ENCODE measurements around the gene CPNE6.

Gene CPNE6

DNA sequence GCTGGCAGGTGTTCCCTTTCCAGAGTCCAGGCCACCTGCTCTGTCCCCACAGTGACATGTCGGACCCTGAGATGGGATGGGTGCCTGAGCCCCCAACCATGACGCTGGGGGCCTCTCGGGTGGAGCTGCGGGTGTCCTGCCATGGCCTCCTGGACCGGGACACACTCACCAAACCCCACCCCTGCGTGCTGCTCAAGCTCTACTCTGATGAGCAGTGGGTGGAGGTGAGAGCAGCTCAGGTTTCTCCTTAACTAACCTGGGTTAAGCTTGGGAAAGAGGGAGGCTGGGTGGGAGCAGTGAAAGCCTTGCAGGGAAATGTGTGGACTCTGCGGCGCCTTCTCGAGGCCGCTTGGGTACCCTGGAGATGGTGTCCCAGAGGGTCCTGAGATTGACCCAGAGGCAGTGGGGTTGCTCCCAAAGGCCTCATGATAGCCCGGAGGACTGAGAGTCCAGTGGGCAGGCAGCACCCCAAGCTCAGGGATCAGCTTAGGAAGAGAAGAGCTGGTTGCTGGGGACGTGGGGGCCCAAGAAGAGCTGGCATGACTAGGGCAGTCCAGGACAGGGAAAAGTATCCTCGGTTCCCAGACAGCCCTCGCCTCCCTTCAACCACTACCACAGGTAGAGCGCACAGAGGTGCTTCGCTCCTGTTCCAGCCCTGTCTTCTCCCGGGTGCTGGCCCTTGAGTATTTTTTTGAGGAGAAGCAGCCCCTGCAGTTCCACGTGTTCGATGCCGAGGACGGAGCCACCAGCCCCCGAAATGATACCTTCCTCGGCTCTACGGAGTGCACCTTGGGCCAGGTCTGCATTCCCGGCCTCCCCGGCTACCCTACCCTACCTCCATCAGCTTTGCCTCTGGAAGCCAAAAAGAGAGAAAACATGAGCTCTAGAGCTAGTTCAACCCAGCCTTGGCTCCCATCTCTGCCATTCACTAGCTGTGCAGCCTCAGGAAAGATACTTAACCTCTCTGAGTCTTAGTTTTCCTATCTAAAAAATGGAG is 1.8 kb downstream of the CPNE6 start:
- Histone ChIP-seq H3K4me3 (ENCODE audit: insufficient read depth in 1 of 2, low read depth in 1 of 2, low read length in 2 of 2) (no peak overlapping the region), H2BK15ac (ENCODE audit: low read depth, poor library complexity, severe bottlenecking) (no peak overlapping the region), H3K9me3 (ENCODE audit: control insufficient read depth, low read length) (no peaks in the 10 kb centered on the region), H3K27me3 (ENCODE audit: control insufficient read depth in 1 of 2, insufficient read depth in 1 of 2, low read length in 2 of 2) (peaks cover 71 to 87% of the 10 kb centered on the region in 2 experiments), H4K91ac (ENCODE audit: low read length) (no peak overlapping the region), H3K27ac (ENCODE audit: low read length, poor library complexity, severe bottlenecking) (no peak overlapping the region), H3K4ac (ENCODE audit: low read depth in 1 of 2, low read length in 2 of 2) (no peak overlapping the region), H3K4me1 (ENCODE audit: control insufficient read depth, insufficient read depth, low read depth, low read length) (peaks cover 3% of the 10 kb centered on the region), H4K8ac (ENCODE audit: low read length) (no peak overlapping the region), H3K36me3 (ENCODE audit: control insufficient read depth in 1 of 2, insufficient read depth in 2 of 2, low read depth in 1 of 2, low read length in 2 of 2) (no peaks in the 10 kb centered on the region), H2AFZ (ENCODE audit: low read depth, low read length) (no peak overlapping the region), H2BK5ac (ENCODE audit: low read depth, low read length, poor library complexity, severe bottlenecking) (no peak overlapping the region), H3K4me2 (ENCODE audit: low read length, poor library complexity, severe bottlenecking) (no peak overlapping the region), H3K23ac (ENCODE audit: low read length in 2 of 2) (no peak overlapping the region), H2BK12ac (ENCODE audit: low read length in 2 of 2) (no peak overlapping the region), H3K14ac (ENCODE audit: low read length in 2 of 2) (no peak overlapping the region), H3K9ac (ENCODE audit: low read length) (no peak overlapping the region), H2BK120ac (ENCODE audit: low read depth, low read length) (no peak overlapping the region), H2AK5ac (ENCODE audit: low read length, severe bottlenecking) (no peak overlapping the region), H3K18ac (ENCODE audit: low read depth in 1 of 2, low read length in 2 of 2) (no peak overlapping the region), H3K79me1 (replicated peaks; ENCODE audit: low read length, poor library complexity, severe bottlenecking) (no peaks in the 10 kb centered on the region)
- 79% methylated on average over 24 of the region's 26 CpGs for WGBS
- no peak for DNase-seq

DNA sequence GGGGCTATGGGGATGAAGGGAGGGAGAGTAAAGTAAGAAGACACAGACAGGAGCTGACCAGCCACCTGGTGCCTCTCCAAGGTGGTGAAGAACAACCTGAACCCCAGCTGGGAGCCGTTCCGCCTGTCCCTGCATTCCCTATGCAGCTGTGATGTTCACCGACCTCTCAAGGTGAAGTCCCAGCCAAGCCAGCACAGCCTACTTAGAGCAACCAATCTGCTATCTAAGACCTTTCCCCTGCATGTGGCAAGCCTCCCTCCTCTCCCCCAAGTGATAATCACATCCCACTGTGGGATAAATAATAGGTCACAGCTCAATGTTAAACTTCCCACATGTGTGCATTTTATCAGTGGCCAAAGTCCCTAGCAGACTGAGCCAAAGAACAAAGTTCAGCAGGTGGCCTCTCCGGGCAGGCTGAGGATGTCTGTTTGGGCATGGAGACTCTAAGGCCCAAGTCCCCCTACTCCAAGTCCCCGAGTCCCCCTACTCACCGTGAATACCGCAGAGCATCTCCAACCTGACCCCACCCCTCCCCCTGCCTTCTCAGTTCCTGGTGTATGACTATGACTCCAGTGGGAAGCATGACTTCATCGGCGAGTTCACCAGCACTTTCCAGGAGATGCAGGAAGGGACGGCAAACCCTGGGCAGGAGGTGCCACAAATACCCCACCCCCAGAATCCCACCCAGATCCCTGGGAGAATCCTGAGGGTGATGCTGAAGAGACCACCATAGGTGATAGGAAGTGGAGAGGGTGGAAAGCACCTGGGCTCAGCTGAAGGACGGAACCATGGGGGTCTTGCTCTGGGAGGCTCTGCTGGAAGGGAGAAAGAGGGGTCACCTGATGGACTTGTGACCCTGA is 3.5 kb downstream of the CPNE6 start:
- Histone ChIP-seq H2BK120ac (ENCODE audit: low read depth, low read length) (no peak overlapping the region), H3K27me3 (ENCODE audit: control insufficient read depth in 1 of 2, insufficient read depth in 1 of 2, low read length in 2 of 2) (peaks cover 73 to 89% of the 10 kb centered on the region in 2 experiments), H3K4me2 (ENCODE audit: low read length, poor library complexity, severe bottlenecking) (no peak overlapping the region), H2AFZ (ENCODE audit: low read depth, low read length) (no peak overlapping the region), H3K23ac (ENCODE audit: low read length in 2 of 2) (no peak overlapping the region), H3K14ac (ENCODE audit: low read length in 2 of 2) (no peak overlapping the region), H4K8ac (ENCODE audit: low read length) (no peak overlapping the region), H3K27ac (ENCODE audit: low read length, poor library complexity, severe bottlenecking) (no peak overlapping the region), H2BK5ac (ENCODE audit: low read depth, low read length, poor library complexity, severe bottlenecking) (no peak overlapping the region), H2AK5ac (ENCODE audit: low read length, severe bottlenecking) (no peak overlapping the region), H2BK12ac (ENCODE audit: low read length in 2 of 2) (no peak overlapping the region), H3K9me3 (ENCODE audit: control insufficient read depth, low read length) (no peaks in the 10 kb centered on the region), H3K9ac (ENCODE audit: low read length) (no peak overlapping the region), H3K79me1 (replicated peaks; ENCODE audit: low read length, poor library complexity, severe bottlenecking) (no peaks in the 10 kb centered on the region), H3K4me1 (ENCODE audit: control insufficient read depth, insufficient read depth, low read depth, low read length) (peaks cover 3% of the 10 kb centered on the region), H2BK15ac (ENCODE audit: low read depth, poor library complexity, severe bottlenecking) (no peak overlapping the region), H3K36me3 (ENCODE audit: control insufficient read depth in 1 of 2, insufficient read depth in 2 of 2, low read depth in 1 of 2, low read length in 2 of 2) (no peaks in the 10 kb centered on the region), H4K91ac (ENCODE audit: low read length) (no peak overlapping the region), H3K18ac (ENCODE audit: low read depth in 1 of 2, low read length in 2 of 2) (no peak overlapping the region), H3K4me3 (ENCODE audit: insufficient read depth in 1 of 2, low read depth in 1 of 2, low read length in 2 of 2) (no peak overlapping the region), H3K4ac (ENCODE audit: low read depth in 1 of 2, low read length in 2 of 2) (no peak overlapping the region)
- WGBS: 76% methylated on average over 11 of the region's 11 CpGs
- DNase-seq: no peak

DNA sequence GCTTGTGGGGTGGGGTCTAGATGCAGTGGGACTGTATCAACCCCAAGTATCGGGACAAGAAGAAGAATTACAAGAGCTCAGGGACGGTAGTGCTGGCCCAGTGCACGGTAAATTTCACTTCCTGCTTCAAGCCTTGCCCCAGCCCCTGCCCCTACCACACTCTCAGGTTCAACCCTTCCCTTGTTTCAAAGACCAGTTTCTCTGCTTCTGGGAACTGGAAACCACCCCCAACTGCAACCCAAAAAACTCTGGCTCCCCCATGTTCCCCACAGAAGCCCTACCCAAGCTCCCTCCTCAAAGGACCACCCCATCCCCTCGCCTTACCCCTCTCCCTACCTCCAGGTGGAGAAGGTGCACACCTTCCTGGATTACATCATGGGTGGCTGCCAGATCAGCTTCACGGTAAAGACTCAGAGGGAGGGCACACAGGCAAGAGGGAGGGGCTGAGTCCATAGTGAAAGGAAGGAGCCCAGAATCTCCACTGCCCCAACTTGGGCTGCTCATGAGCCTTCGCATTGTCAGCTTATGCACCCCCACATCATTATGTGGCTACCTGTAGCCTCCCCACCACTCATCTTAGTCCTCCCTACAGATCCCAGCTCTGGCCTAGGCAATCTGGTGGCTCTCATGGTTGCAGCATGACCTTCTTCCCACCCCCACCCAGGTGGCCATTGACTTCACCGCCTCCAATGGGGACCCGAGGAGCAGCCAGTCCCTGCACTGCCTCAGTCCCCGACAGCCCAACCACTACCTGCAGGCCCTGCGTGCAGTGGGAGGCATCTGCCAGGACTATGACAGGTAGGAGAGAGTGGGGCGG is 4.3 kb downstream of the CPNE6 start:
- H3K27ac ChIP-seq (ENCODE audit: low read length, poor library complexity, severe bottlenecking): no peak overlapping the region
- H3K4me3 ChIP-seq (ENCODE audit: insufficient read depth in 1 of 2, low read depth in 1 of 2, low read length in 2 of 2): no peak overlapping the region
- no peaks in the 10 kb centered on the region for H3K79me1 ChIP-seq (replicated peaks; ENCODE audit: low read length, poor library complexity, severe bottlenecking)
- DNase-seq: no peak
- 82% methylated on average over 11 of the region's 11 CpGs for WGBS
- H3K23ac ChIP-seq (ENCODE audit: low read length in 2 of 2): no peak overlapping the region
- no peak overlapping the region for H3K18ac ChIP-seq (ENCODE audit: low read depth in 1 of 2, low read length in 2 of 2)
- no peak overlapping the region for H2BK15ac ChIP-seq (ENCODE audit: low read depth, poor library complexity, severe bottlenecking)
- no peak overlapping the region for H3K4ac ChIP-seq (ENCODE audit: low read depth in 1 of 2, low read length in 2 of 2)
- no peak overlapping the region for H2BK5ac ChIP-seq (ENCODE audit: low read depth, low read length, poor library complexity, severe bottlenecking)
- no peak overlapping the region for H3K14ac ChIP-seq (ENCODE audit: low read length in 2 of 2)
- no peak overlapping the region for H4K91ac ChIP-seq (ENCODE audit: low read length)
- H2BK120ac ChIP-seq (ENCODE audit: low read depth, low read length): no peak overlapping the region
- H2AFZ ChIP-seq (ENCODE audit: low read depth, low read length): no peak overlapping the region
- H3K9me3 ChIP-seq (ENCODE audit: control insufficient read depth, low read length): no peaks in the 10 kb centered on the region
- no peak overlapping the region for H3K4me2 ChIP-seq (ENCODE audit: low read length, poor library complexity, severe bottlenecking)
- no peak overlapping the region for H2AK5ac ChIP-seq (ENCODE audit: low read length, severe bottlenecking)
- H3K36me3 ChIP-seq (ENCODE audit: control insufficient read depth in 1 of 2, insufficient read depth in 2 of 2, low read depth in 1 of 2, low read length in 2 of 2): no peaks in the 10 kb centered on the region
- no peak overlapping the region for H4K8ac ChIP-seq (ENCODE audit: low read length)
- no peak overlapping the region for H3K9ac ChIP-seq (ENCODE audit: low read length)
- H2BK12ac ChIP-seq (ENCODE audit: low read length in 2 of 2): no peak overlapping the region
- peaks cover 3% of the 10 kb centered on the region for H3K4me1 ChIP-seq (ENCODE audit: control insufficient read depth, insufficient read depth, low read depth, low read length)
- H3K27me3 ChIP-seq (ENCODE audit: control insufficient read depth in 1 of 2, insufficient read depth in 1 of 2, low read length in 2 of 2): peaks cover 74 to 89% of the 10 kb centered on the region in 2 experiments

All from mesenchymal stem cell (in vitro differentiated cells and primary cell).